Neural cell (in vitro differentiated cells): Measurements from ENCODE around the gene SLIT3. TPM values are rescaled to one million over a fixed set of nuclear protein-coding genes. Genes with fewer than 3 reads are reported as not detected.

Source experiments
- H2AFZ ChIP-seq: fragments of 200-600, 300-800 bp; sonication (generic), shearing (Covaris generic); 2 replicates; pipeline ENCODE4 v1.6.0; 2014; ENCODE audit warnings: low read depth, mild to moderate bottlenecking, antibody characterized with exemption, low read length, moderate library complexity
- H3F3A ChIP-seq: fragments of 200-600 bp; shearing (Covaris generic); 2 replicates; pipeline ENCODE4 v1.6.1; 2016; ENCODE audit warnings: mild to moderate bottlenecking, moderate library complexity, mixed read lengths, antibody characterized with exemption, low read length; ENCODE audit not compliant: insufficient read depth, poor library complexity, severe bottlenecking
- H3K27ac ChIP-seq: fragments of 200-600, 300-800 bp; sonication (generic), shearing (Covaris generic); 2 replicates; pipeline ENCODE4 v1.5.1; 2014; ENCODE audit warnings: mild to moderate bottlenecking, low read length, moderate library complexity
- H3K27me3 ChIP-seq: fragments of 300-800, 200-600 bp; sonication (generic), shearing (Covaris generic); 2 replicates; pipeline ENCODE4 v1.6.0; 2014; ENCODE audit warnings: mild to moderate bottlenecking, low read depth, low read length, moderate library complexity; ENCODE audit not compliant: insufficient read depth
- H3K36me3 ChIP-seq: fragments of 300-800, 200-600 bp; sonication (generic), shearing (Covaris generic); 2 replicates; pipeline ENCODE4 v1.5.1; 2014; ENCODE audit warnings: mild to moderate bottlenecking, antibody characterized with exemption, low read length, moderate library complexity; ENCODE audit not compliant: insufficient read depth
- H3K4me2 ChIP-seq: fragments of 300-800, 200-600 bp; sonication (generic), shearing (Covaris generic); 2 replicates; pipeline ENCODE4 v1.6.0; 2014; ENCODE audit warnings: mild to moderate bottlenecking, low read length
- H3K4me3 ChIP-seq: fragments of 300-800, 200-600 bp; sonication (generic), shearing (Covaris generic); 2 replicates; pipeline ENCODE4 v1.5.1; 2014; ENCODE audit warnings: mild to moderate bottlenecking, low read length, moderate library complexity
- H3K79me2 ChIP-seq: fragments of 200-600 bp; shearing (Covaris generic); replicated peaks from 2 replicates; pipeline ENCODE4 v1.6.0; 2014; ENCODE audit warnings: mild to moderate bottlenecking, low read length, moderate library complexity; ENCODE audit not compliant: insufficient read depth
- H3K9ac ChIP-seq: fragments of 300-800, 200-600 bp; sonication (generic), shearing (Covaris generic); 2 replicates; pipeline ENCODE4 v1.6.1; 2016; ENCODE audit warnings: mild to moderate bottlenecking, low read length, mixed read lengths
- H3K9me2 ChIP-seq: fragments of 200-600 bp; shearing (Covaris generic); 2 replicates; pipeline ENCODE4 v1.6.1; 2016; ENCODE audit warnings: mild to moderate bottlenecking, low read length, mixed read lengths; ENCODE audit not compliant: insufficient read depth
- H3K9me3 ChIP-seq: fragments of 200-600, 300-800 bp; sonication (generic), shearing (Covaris generic); 2 replicates; pipeline ENCODE4 v1.6.1; 2016; ENCODE audit warnings: mild to moderate bottlenecking, mixed run types, low read length, moderate library complexity, mixed read lengths
- H4K20me1 ChIP-seq: fragments of 200-600 bp; shearing (Covaris generic); 2 replicates; pipeline ENCODE4 v1.6.1; 2016; ENCODE audit warnings: mild to moderate bottlenecking, mixed run types; ENCODE audit not compliant: insufficient read depth
- EP300 ChIP-seq: fragments of 450-650 bp; conservative IDR thresholded peaks from 2 replicates; pipeline ENCODE4 v1.6.1; 2014; ENCODE audit warnings: antibody characterized with exemption, mild to moderate bottlenecking, moderate library complexity; ENCODE audit not compliant: poor library complexity, severe bottlenecking
- EZH2 ChIP-seq: fragments of 200-600, 300-800 bp; shearing (Covaris generic), sonication (generic); IDR thresholded peaks from 2 replicates; pipeline ENCODE4 v1.6.1; 2014; ENCODE audit warnings: antibody characterized with exemption, low read length, borderline replicate concordance, mild to moderate bottlenecking; ENCODE audit not compliant: insufficient read depth, poor library complexity, severe bottlenecking
- MXI1 ChIP-seq: fragments of 450-650 bp; conservative IDR thresholded peaks from 2 replicates; pipeline ENCODE4 v1.6.1; 2014; ENCODE audit warnings: antibody characterized with exemption, mild to moderate bottlenecking; ENCODE audit not compliant: poor library complexity, severe bottlenecking
- POLR2AphosphoS5 ChIP-seq: IDR thresholded peaks from 2 replicates; pipeline ENCODE4 v1.6.1; 2012
- RAD21 ChIP-seq: fragments of 450-650 bp; conservative IDR thresholded peaks from 2 replicates; pipeline ENCODE4 v1.6.1; 2014; ENCODE audit warnings: antibody characterized with exemption, mild to moderate bottlenecking, moderate library complexity
- SMC3 ChIP-seq: fragments of 450-650 bp; conservative IDR thresholded peaks from 2 replicates; pipeline ENCODE4 v1.6.1; 2014; ENCODE audit warnings: antibody characterized with exemption, mild to moderate bottlenecking, moderate library complexity; ENCODE audit not compliant: poor library complexity
- TAF1 ChIP-seq: IDR thresholded peaks from 2 replicates; pipeline ENCODE4 v1.6.1; 2012; ENCODE audit warnings: low read depth
- polyA plus RNA-seq: library from polyadenylated mRNA; depleted of rRNA; stranded (reverse); fragments of >200 nt; gene quantifications from 2 replicates; pipeline ENCODE4 v1.2.3, GENCODE V29; 2014
- TF ChIP-seq, protein P1 (sequence below): fragments of 450-650 bp; IDR thresholded peaks from 2 replicates; pipeline ENCODE4 v1.5.1; 2014; ENCODE audit warnings: antibody characterized with exemption, mild to moderate bottlenecking, moderate library complexity; ENCODE audit not compliant: poor library complexity, severe bottlenecking
- TF ChIP-seq, protein P2 (sequence below): IDR thresholded peaks from 2 replicates; pipeline ENCODE4 v1.6.1; 2012; ENCODE audit warnings: borderline replicate concordance

The SLIT3 gene
- polyA plus RNA-seq, 1 donor from 2014 or later = 1.2 TPM

DNA sequence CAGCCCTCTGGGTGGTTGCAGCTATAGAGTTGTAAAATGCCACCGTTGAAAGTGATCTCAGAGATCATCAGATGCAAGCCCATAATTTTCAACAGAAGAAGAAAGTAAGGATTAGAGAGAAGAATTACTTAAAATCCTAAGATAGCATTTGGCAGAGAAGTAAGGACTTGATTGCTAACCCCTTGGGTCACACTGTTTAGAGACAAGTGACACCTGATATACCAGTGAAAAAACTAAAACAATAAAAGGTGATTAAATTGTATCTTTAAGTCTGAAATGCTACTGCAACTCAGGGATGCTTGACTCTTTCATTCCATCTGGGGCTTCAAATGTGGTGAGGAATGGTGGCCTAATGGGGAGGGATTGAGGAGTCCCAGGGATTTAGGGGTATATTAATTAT, 440.9 kb downstream of the SLIT3 start:
- no peak overlapping the region for H3K4me3 ChIP-seq
- H3K9me2 ChIP-seq = no peaks in the 10 kb centered on the region
- no peaks in the 10 kb centered on the region for H3K27me3 ChIP-seq
- H2AFZ ChIP-seq = no peak overlapping the region
- no peaks in the 10 kb centered on the region for H3K9me3 ChIP-seq
- H3K9ac ChIP-seq = no peak overlapping the region
- H3K27ac ChIP-seq = no peak overlapping the region
- no peaks in the 10 kb centered on the region for H3K36me3 ChIP-seq
- no peaks in the 10 kb centered on the region for H3F3A ChIP-seq
- no peaks in the 10 kb centered on the region for H3K79me2 ChIP-seq
- no peaks in the 10 kb centered on the region for H4K20me1 ChIP-seq
- H3K4me2 ChIP-seq = no peak overlapping the region
- no peak for TF ChIP-seq RAD21
- TF ChIP-seq POLR2AphosphoS5 = no peak
- TF ChIP-seq EP300 = no peak
- no peak for TF ChIP-seq EZH2
- TF ChIP-seq, protein P1, sequence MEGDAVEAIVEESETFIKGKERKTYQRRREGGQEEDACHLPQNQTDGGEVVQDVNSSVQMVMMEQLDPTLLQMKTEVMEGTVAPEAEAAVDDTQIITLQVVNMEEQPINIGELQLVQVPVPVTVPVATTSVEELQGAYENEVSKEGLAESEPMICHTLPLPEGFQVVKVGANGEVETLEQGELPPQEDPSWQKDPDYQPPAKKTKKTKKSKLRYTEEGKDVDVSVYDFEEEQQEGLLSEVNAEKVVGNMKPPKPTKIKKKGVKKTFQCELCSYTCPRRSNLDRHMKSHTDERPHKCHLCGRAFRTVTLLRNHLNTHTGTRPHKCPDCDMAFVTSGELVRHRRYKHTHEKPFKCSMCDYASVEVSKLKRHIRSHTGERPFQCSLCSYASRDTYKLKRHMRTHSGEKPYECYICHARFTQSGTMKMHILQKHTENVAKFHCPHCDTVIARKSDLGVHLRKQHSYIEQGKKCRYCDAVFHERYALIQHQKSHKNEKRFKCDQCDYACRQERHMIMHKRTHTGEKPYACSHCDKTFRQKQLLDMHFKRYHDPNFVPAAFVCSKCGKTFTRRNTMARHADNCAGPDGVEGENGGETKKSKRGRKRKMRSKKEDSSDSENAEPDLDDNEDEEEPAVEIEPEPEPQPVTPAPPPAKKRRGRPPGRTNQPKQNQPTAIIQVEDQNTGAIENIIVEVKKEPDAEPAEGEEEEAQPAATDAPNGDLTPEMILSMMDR = no peak
- TF ChIP-seq TAF1 = no peak
- no peak for TF ChIP-seq MXI1
- TF ChIP-seq SMC3 = no peak
- TF ChIP-seq, protein P2, sequence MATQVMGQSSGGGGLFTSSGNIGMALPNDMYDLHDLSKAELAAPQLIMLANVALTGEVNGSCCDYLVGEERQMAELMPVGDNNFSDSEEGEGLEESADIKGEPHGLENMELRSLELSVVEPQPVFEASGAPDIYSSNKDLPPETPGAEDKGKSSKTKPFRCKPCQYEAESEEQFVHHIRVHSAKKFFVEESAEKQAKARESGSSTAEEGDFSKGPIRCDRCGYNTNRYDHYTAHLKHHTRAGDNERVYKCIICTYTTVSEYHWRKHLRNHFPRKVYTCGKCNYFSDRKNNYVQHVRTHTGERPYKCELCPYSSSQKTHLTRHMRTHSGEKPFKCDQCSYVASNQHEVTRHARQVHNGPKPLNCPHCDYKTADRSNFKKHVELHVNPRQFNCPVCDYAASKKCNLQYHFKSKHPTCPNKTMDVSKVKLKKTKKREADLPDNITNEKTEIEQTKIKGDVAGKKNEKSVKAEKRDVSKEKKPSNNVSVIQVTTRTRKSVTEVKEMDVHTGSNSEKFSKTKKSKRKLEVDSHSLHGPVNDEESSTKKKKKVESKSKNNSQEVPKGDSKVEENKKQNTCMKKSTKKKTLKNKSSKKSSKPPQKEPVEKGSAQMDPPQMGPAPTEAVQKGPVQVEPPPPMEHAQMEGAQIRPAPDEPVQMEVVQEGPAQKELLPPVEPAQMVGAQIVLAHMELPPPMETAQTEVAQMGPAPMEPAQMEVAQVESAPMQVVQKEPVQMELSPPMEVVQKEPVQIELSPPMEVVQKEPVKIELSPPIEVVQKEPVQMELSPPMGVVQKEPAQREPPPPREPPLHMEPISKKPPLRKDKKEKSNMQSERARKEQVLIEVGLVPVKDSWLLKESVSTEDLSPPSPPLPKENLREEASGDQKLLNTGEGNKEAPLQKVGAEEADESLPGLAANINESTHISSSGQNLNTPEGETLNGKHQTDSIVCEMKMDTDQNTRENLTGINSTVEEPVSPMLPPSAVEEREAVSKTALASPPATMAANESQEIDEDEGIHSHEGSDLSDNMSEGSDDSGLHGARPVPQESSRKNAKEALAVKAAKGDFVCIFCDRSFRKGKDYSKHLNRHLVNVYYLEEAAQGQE = no peak

DNA sequence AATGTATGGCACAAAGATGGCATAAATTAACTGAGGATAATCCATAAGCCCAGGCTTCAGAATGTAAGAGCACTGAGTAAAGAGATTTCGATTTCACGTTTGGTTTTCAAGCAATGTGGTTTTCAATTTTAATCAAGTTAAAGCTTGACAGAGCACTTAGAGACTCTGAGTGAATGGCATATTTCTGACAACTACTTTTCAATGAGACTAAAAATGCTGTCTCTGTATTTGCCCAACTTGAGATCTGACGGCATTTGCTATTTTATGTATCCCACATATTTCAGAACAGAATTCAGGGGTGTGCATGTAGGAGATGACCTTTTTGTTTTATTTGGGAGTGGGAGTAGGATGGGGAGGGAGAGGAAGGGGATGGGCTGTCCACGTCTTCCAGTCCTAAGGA, 441.5 kb downstream of the SLIT3 start:
- no peaks in the 10 kb centered on the region for H3F3A ChIP-seq
- H3K9me3 ChIP-seq = no peaks in the 10 kb centered on the region
- H3K36me3 ChIP-seq = no peaks in the 10 kb centered on the region
- no peak overlapping the region for H3K4me3 ChIP-seq
- H4K20me1 ChIP-seq = no peaks in the 10 kb centered on the region
- no peak overlapping the region for H3K27ac ChIP-seq
- H3K27me3 ChIP-seq = no peaks in the 10 kb centered on the region
- no peak overlapping the region for H3K4me2 ChIP-seq
- H3K9ac ChIP-seq = no peak overlapping the region
- TF ChIP-seq, protein P1 = no peak
- TF ChIP-seq, protein P2 = no peak
- peak; percentile 94 for TF ChIP-seq POLR2AphosphoS5
- TF ChIP-seq EP300 = peak; percentile 89
- TF ChIP-seq EZH2 = no peak
- no peaks in the 10 kb centered on the region for H3K79me2 ChIP-seq
- H2AFZ ChIP-seq = no peak overlapping the region
- no peaks in the 10 kb centered on the region for H3K9me2 ChIP-seq
